OCI-LY7 (cell line): ENCODE data around the gene PCIF1. TPM values are rescaled to one million over a fixed set of nuclear protein-coding genes. Genes with fewer than 3 reads are reported as not detected.

Experiments
- BruUV-seq: library from RNA; stranded (reverse); fragments of 400-500 nt; replicated peaks from 2 replicates; lab custom pipeline; 2021; lab: Mats Ljungman, UMichigan
- CTCF ChIA-PET: fragments of 300-600 bp; sonication (Branson Sonifier 250); formaldehyde crosslinking; loops from one replicate; lab custom pipeline; 2022; ENCODE audit warnings: antibody characterized with exemption; ENCODE audit not compliant: unreplicated experiment; lab: Charles Lee
- POLR2A ChIA-PET: fragments of 300-600 bp; sonication (Branson Sonifier 250); formaldehyde crosslinking; loops from one replicate; lab custom pipeline; 2022; ENCODE audit warnings: antibody characterized with exemption; lab: Charles Lee
- DNase-seq: peaks from one replicate; pipeline ENCODE4 v3.0.0-alpha.2; 2015; ENCODE audit warnings: low spot score
- H2AFZ ChIP-seq: fragments of 200-600 bp; sonication (generic), shearing (Covaris generic); 2 replicates; pipeline ENCODE4 v1.6.1; 2014; ENCODE audit warnings: mild to moderate bottlenecking, antibody characterized with exemption, low read length, moderate library complexity
- H3K27ac ChIP-seq: fragments of 200-600 bp; sonication (generic); 2 replicates; pipeline ENCODE4 v1.5.1; 2014; ENCODE audit warnings: mixed run types, low read depth, mild to moderate bottlenecking, moderate library complexity, low read length, inconsistent platforms; ENCODE audit not compliant: poor library complexity, severe bottlenecking
- H3K36me3 ChIP-seq: fragments of 200-600 bp; sonication (generic); 2 replicates; pipeline ENCODE4 v1.6.1; 2014; ENCODE audit warnings: mild to moderate bottlenecking, antibody characterized with exemption, low read length, moderate library complexity, mixed read lengths; ENCODE audit not compliant: insufficient read depth
- H3K4me1 ChIP-seq: fragments of 200-600 bp; sonication (generic); 2 replicates; pipeline ENCODE4 v1.5.1; 2014; ENCODE audit warnings: mild to moderate bottlenecking, low read length; ENCODE audit not compliant: insufficient read depth, poor library complexity, severe bottlenecking
- H3K4me2 ChIP-seq: fragments of 200-600 bp; sonication (generic); 2 replicates; pipeline ENCODE4 v1.6.1; 2014; ENCODE audit warnings: mild to moderate bottlenecking, low read length
- H3K4me3 ChIP-seq: fragments of 200-600 bp; sonication (generic); 2 replicates; pipeline ENCODE4 v1.5.1; 2014; ENCODE audit warnings: mild to moderate bottlenecking, low read depth, low read length; ENCODE audit not compliant: poor library complexity, severe bottlenecking
- H3K79me2 ChIP-seq: fragments of 200-600 bp; sonication (generic); 2 replicates; pipeline ENCODE4 v1.6.1; 2016; ENCODE audit warnings: low read depth, mild to moderate bottlenecking, low read length, moderate library complexity, mixed read lengths; ENCODE audit not compliant: insufficient read depth
- H3K9me2 ChIP-seq: fragments of 200-600 bp; sonication (generic); 2 replicates; pipeline ENCODE4 v1.6.1; 2016; ENCODE audit warnings: mild to moderate bottlenecking, low read length, mixed read lengths; ENCODE audit not compliant: insufficient read depth
- H3K9me3 ChIP-seq: fragments of 200-600 bp; sonication (generic); 2 replicates; pipeline ENCODE4 v1.6.1; 2014; ENCODE audit warnings: mild to moderate bottlenecking, mixed run types, low read length, mixed read lengths
- H4K20me1 ChIP-seq: fragments of 200-600 bp; sonication (generic); 2 replicates; pipeline ENCODE4 v1.6.1; 2014; ENCODE audit warnings: mild to moderate bottlenecking, antibody characterized with exemption, low read length, moderate library complexity, mixed read lengths; ENCODE audit not compliant: insufficient read depth
- EZH2phosphoT487 ChIP-seq: fragments of 200-600 bp; sonication (generic); IDR thresholded peaks from 2 replicates; pipeline ENCODE4 v1.6.1; 2018; ENCODE audit warnings: low read depth, borderline replicate concordance, mild to moderate bottlenecking, mixed run types, antibody characterized with exemption, low read length, moderate library complexity, mixed read lengths
- intact Hi-C: fragments of 100-400 bp; cut with micrococcal nuclease; formaldehyde crosslinking; loops from one replicate; pipeline ENCODE4 v1.10.0; 2022; ENCODE audit not compliant: unreplicated experiment
- total RNA-seq, 2 experiments: library from RNA; depleted of rRNA in 1 of 2; stranded (reverse); fragments of >200 nt in 1 of 2; shearing (Covaris generic) in 1 of 2; gene quantifications; 2 replicates each; pipeline ENCODE4 v1.2.3, GENCODE V29; 2014 to 2022
- TF ChIP-seq, protein P1 (sequence below): fragments of 200-600 bp; sonication (generic); conservative IDR thresholded peaks from 2 replicates; pipeline ENCODE4 v1.5.1; 2014; ENCODE audit warnings: mild to moderate bottlenecking, antibody characterized with exemption, low read length, moderate library complexity, mixed read lengths

Gene PCIF1
- total RNA-seq, 2 experiments from 2014 or later = 21.2 to 40.6 TPM

DNA sequence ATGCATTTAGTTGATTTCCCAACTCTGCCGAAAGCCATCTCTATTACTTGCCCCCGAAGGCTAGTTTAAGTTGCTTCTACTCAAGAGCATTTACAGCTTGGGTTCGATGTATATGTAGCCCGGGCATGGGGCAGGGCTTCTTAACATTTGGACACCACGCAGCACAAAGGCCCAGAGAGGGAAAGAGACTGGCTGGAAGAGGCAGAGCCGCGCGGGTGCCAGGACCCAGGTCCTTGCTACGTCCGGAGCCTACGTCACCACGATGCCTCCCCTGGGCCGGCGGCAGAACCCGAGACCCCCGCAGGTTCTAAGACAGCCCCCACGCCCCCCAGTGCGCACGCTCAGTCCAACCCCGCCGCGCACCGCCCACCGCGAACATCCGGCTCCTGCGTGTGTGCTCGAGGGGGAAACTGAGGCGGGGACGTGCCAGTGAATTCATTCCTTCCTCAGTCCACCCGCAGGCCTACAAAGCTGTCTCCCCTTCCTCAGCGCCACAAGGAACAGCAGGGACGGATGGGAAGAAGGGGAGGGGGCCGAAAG lies 367 bp upstream of the PCIF1 start:
- intact Hi-C loops = loop anchor here (2.0 kb wide), 2 partner anchors 23 to 77 kb away; partner anchors contain the start of genes ACOT8 and ZSWIM3
- TF ChIP-seq, protein P1, sequence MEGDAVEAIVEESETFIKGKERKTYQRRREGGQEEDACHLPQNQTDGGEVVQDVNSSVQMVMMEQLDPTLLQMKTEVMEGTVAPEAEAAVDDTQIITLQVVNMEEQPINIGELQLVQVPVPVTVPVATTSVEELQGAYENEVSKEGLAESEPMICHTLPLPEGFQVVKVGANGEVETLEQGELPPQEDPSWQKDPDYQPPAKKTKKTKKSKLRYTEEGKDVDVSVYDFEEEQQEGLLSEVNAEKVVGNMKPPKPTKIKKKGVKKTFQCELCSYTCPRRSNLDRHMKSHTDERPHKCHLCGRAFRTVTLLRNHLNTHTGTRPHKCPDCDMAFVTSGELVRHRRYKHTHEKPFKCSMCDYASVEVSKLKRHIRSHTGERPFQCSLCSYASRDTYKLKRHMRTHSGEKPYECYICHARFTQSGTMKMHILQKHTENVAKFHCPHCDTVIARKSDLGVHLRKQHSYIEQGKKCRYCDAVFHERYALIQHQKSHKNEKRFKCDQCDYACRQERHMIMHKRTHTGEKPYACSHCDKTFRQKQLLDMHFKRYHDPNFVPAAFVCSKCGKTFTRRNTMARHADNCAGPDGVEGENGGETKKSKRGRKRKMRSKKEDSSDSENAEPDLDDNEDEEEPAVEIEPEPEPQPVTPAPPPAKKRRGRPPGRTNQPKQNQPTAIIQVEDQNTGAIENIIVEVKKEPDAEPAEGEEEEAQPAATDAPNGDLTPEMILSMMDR = no peak
- TF ChIP-seq EZH2phosphoT487 = no peak
- peaks cover 8% of the 10 kb centered on the region for H3K4me1 ChIP-seq
- H3K36me3 ChIP-seq = peaks cover 26% of the 10 kb centered on the region
- ChIA-PET POLR2A (interaction anchor here (0.6 to 4.0 kb wide), 8 partner anchors 14 to 90 kb away, joined by 3 to 11 read pairs (median 3); partner anchors contain the start of genes CTSA, NEURL2 and ZSWIM1), CTCF (interaction anchor here (1.6 kb wide), 1 partner anchor 36 kb away, joined by 7 read pairs; no protein-coding TSS in a partner anchor)
- no peaks in the 10 kb centered on the region for H3K9me2 ChIP-seq
- peaks cover 23% of the 10 kb centered on the region for H3K79me2 ChIP-seq
- peak overlapping the region; percentile 87 for H3K4me3 ChIP-seq
- H4K20me1 ChIP-seq = no peaks in the 10 kb centered on the region
- DNase-seq = peak; percentile 76
- no peaks in the 10 kb centered on the region for H3K9me3 ChIP-seq
- H3K4me2 ChIP-seq = peak overlapping the region; percentile 89
- no TSS peak for BruUV-seq
- peak overlapping the region; percentile 69; the same call in 1 of the 2 replicates for H2AFZ ChIP-seq
- H3K27ac ChIP-seq = peak overlapping the region; percentile 75

DNA sequence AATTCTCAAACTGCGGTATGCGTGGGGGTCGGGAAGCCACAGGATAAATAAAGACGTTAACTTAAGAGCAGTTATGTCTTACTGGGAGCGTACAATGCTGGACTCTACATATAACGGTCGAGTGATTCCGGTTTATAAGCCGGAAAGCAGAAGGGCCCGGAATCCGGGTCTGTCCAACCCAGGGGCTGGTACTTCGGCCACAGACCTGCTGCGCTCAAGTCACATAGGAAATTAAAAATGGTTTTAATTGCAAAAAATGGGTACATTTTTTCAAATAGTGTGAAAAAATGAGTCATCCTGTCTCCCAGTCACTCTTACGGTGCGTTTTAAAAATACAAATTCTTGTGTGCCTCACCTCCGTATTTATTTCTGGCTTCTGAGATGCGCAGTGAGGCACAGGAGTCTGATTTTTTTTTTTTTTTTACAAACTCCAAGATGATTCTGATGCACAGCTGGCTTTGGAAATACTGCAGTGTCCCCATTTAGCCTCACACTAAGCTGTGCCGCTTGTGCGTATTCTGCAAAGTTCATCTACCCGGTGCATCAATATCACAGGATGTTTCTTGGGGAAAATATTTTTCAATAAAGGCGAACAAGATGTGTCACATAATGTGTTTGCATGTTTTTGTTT lies 1.0 kb downstream of the PCIF1 start:
- ChIA-PET POLR2A (interaction anchor here (0.6 to 4.0 kb wide), 7 partner anchors 12 to 113 kb away, joined by 3 to 11 read pairs (median 3); no protein-coding TSS in a partner anchor), CTCF (interaction anchor here (1.0 kb wide), 1 partner anchor 35 kb away, joined by 4 read pairs; no protein-coding TSS in a partner anchor)
- peaks cover 40% of the 10 kb centered on the region for H3K36me3 ChIP-seq
- peak overlapping the region; percentile 87 for H3K4me3 ChIP-seq
- no peaks in the 10 kb centered on the region for H3K9me3 ChIP-seq
- intact Hi-C loops = loop anchor here (1.0 to 2.0 kb wide), 3 partner anchors 25 to 79 kb away; partner anchors contain the start of genes ACOT8 and ZSWIM3
- no peaks in the 10 kb centered on the region for H3K9me2 ChIP-seq
- peaks cover 8% of the 10 kb centered on the region for H3K4me1 ChIP-seq
- peak overlapping the region; percentile 56; the same call in 1 of the 2 replicates for H2AFZ ChIP-seq
- no peak for DNase-seq
- H4K20me1 ChIP-seq = no peaks in the 10 kb centered on the region
- H3K4me2 ChIP-seq = peak overlapping the region; percentile 94
- TF ChIP-seq EZH2phosphoT487 = no peak
- TF ChIP-seq, protein P1 = no peak
- BruUV-seq = TSS peak; percentile 85
- peaks cover 23% of the 10 kb centered on the region for H3K79me2 ChIP-seq
- peak overlapping the region; percentile 41 for H3K27ac ChIP-seq
